HG03432 (cell line): ENCODE measurements around the gene PLS1.
"Not testable (repeated sequence)": the region's sequence is repeated elsewhere in the genome, so short reads cannot be mapped to it uniquely, and the experiment has no call there.

Experiments
- ATAC-seq: cut with Tn5 transposase; IDR thresholded peaks from one replicate; pipeline ENCODE4 v1.9.1; 2021; ENCODE audit warnings: mild to moderate bottlenecking, moderate library complexity; ENCODE audit not compliant: unreplicated experiment

Gene PLS1

GRCh38 chr3:142752605-142753004 is 156.4 kb downstream of the PLS1 start:
- not testable (repeated sequence) for ATAC-seq

- no peak for ATAC-seq
Measured at GRCh38 chr3:142754494-142754893, 158.3 kb downstream of the PLS1 start.
